Left ventricle myocardium inferior (tissue), 1 donor: ENCODE results near the gene GCSAM. TPM values are rescaled to one million over a fixed set of nuclear protein-coding genes. Genes with fewer than 3 reads are reported as not detected.
A peak's percentile ranks its signal among the peaks of the same experiment; 100 is the strongest.

Experiments
- DNase-seq: peaks from one replicate; pipeline ENCODE4 v3.0.0-alpha.2; 2020
- H3K27ac ChIP-seq: fragments of 200-600 bp; replicated peaks from 2 replicates; pipeline ENCODE4 v1.8.0; 2021
- H3K27me3 ChIP-seq: fragments of 200-600 bp; 2 replicates; pipeline ENCODE4 v1.8.0; 2021; ENCODE audit warnings: low read depth
- H3K36me3 ChIP-seq: fragments of 200-600 bp; 2 replicates; pipeline ENCODE4 v1.8.0; 2021
- H3K4me1 ChIP-seq: fragments of 200-600 bp; 2 replicates; pipeline ENCODE4 v1.8.0; 2021
- H3K4me3 ChIP-seq: fragments of 200-600 bp; 2 replicates; pipeline ENCODE4 v1.8.0; 2021; ENCODE audit warnings: mild to moderate bottlenecking, moderate library complexity
- H3K9me3 ChIP-seq: fragments of 200-600 bp; replicated peaks from 2 replicates; pipeline ENCODE4 v1.8.0; 2021
- intact Hi-C: fragments of 100-400 bp; cut with micrococcal nuclease; formaldehyde crosslinking; loops from one replicate; pipeline ENCODE4 v1.11.0; 2022
- total RNA-seq: library from RNA; stranded (reverse); fragmentation: NEBNext Ultra II Directional; extraction: Animal tissue kit (Norgen Biotek cat#: 25700); gene quantifications from one replicate; pipeline ENCODE4 v1.2.1, GENCODE V29; 2021
- TF ChIP-seq, protein P1 (sequence below): fragments of 200-600 bp; IDR thresholded peaks from 2 replicates; pipeline ENCODE4 v1.8.0; 2021; ENCODE audit warnings: antibody characterized with exemption, mild to moderate bottlenecking, borderline replicate concordance
- donor health status: DM: no; HTN: yes; CAD: no; lungs with severe emphysema.

GCSAM gene
- total RNA-seq, 1 donor from 2014 or later, result 0.25 TPM

DNA sequence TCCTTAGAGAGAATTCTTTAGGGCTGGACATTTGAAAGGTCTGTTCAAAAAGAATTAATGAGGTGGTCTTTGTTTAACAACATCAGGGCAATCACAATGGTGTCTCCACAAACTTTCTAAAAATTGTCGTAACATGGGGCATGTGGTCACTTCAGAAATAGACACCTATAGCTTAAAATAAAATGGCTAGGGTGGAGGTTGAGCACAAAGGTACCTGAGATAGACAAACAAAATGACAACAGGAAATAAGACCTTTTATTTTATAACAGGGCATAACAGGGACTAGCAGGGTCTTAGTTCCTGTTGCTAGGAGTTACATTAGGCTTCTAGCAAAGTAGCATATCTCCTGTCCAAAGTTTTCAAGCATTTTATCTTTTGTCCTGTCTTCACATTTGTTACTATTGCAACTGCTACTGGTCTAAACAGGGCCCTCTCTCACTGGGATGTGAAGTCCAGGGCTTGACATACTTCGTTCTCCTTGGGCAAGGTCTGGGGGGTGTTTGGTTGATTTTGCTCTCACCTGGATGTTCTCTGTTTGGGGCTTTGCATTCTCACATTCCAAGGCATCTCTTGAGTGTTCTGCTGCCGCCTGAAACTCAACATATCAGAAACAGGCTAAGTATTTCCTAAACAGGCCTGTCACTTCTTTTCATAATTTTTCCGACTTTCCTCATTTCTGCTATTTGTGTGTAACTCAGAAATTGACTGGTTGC lies 3.0 kb downstream of the GCSAM start:
- Histone ChIP-seq H3K9me3 (no peaks in the 10 kb centered on the region), H3K27me3 (no peaks in the 10 kb centered on the region), H3K36me3 (no peaks in the 10 kb centered on the region), H3K27ac (no peak overlapping the region), H3K4me3 (no peak overlapping the region), H3K4me1 (peaks cover 25% of the 10 kb centered on the region)
- TF ChIP-seq, protein P1, sequence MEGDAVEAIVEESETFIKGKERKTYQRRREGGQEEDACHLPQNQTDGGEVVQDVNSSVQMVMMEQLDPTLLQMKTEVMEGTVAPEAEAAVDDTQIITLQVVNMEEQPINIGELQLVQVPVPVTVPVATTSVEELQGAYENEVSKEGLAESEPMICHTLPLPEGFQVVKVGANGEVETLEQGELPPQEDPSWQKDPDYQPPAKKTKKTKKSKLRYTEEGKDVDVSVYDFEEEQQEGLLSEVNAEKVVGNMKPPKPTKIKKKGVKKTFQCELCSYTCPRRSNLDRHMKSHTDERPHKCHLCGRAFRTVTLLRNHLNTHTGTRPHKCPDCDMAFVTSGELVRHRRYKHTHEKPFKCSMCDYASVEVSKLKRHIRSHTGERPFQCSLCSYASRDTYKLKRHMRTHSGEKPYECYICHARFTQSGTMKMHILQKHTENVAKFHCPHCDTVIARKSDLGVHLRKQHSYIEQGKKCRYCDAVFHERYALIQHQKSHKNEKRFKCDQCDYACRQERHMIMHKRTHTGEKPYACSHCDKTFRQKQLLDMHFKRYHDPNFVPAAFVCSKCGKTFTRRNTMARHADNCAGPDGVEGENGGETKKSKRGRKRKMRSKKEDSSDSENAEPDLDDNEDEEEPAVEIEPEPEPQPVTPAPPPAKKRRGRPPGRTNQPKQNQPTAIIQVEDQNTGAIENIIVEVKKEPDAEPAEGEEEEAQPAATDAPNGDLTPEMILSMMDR, result no peak
- DNase-seq, result no peak
- intact Hi-C loops, result no loop called here

DNA sequence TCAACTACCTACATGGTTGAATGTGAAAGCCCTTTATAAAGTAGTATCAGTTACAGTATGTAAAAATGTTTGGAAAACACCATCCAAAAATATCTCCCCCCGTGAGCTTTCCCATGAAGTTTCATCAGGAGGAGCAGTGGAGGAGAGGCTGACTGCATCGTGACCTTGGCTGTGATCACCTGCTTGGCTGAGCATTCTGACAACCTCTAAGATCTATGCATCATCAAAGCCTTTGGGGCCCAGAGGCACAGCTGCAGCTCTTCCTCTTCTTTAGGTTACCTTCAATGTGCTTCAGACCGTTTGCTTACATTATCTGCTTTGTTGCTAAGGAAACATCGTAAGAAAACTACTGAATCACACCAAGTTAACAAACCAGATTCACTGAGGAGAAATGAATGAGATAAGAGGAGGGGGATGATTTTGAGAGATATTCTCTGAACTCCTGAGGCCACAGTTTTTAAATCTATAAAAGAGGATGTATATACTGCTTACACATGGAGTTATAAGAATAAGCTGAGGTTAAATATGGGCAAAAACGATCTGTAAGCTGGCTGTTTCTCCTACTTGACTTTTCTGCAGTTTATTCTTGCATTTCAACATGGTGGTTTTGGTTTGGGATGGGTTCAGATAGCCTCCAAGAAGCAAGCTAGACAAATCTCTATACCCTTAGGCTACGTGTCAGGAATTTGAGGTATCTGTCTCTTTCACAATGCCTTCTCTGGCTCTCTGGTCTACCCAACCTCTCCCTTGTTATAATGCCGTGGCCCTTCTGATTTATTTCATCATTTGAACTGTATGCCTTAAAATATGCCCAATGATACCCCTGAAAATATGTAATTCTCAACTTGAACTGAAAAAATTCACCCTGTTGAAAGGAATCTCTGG lies 4.0 kb downstream of the GCSAM start:
- no peak for DNase-seq
- TF ChIP-seq, protein P1, result no peak
- H3K36me3 ChIP-seq, result no peaks in the 10 kb centered on the region
- H3K27me3 ChIP-seq, result no peaks in the 10 kb centered on the region
- no peaks in the 10 kb centered on the region for H3K9me3 ChIP-seq
- no peak overlapping the region for H3K4me3 ChIP-seq
- no peak overlapping the region for H3K27ac ChIP-seq
- intact Hi-C loops, result no loop called here
- H3K4me1 ChIP-seq, result peaks cover 22% of the 10 kb centered on the region

DNA sequence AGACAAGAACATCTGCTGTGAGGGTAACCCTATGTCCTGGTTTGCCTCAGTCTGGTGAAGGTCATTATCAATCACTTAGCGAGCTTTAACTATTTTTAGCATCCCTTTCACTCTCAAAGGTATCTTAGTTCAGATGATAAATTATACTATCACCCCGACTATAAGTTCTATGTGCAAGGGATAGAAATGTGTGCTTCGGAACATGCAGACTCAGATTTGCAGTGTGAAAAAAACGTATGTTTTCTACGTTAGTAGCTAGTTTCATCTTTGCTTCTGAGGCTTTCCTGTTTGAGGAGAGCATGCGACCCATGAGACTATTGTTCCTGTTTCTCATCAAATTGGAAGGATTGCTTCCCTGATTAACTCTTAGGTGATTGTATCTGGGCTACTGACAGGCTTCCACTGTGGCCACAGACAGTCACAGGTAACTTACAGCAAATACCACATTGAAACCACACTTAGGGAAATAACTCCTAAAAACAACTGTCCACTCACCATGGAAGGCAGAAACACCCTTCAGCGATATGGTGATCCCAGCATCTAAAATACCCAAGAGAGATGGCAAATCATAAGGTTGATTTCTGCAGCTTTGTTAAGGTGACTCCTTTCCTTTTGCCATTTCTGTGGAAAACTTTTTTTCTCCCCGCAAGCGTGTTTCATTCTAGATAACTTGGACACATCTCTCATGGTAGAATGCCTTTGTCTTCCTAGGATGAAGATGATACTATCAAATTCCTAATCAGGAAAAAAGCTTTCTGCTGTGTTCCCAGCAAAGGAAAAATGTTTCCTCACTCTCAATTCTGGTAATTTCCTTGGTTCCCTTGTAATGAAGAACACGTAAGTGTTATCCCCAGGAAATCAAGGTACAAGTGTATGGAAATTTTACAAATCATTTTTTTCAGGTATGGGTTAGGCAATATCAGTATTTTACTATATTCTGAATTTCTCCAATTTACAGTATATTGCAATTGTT lies 5.2 kb downstream of the GCSAM start:
- no peak overlapping the region for H3K27ac ChIP-seq
- intact Hi-C loops, result no loop called here
- peaks cover 22% of the 10 kb centered on the region for H3K4me1 ChIP-seq
- H3K27me3 ChIP-seq, result no peaks in the 10 kb centered on the region
- TF ChIP-seq, protein P1, result no peak
- no peaks in the 10 kb centered on the region for H3K9me3 ChIP-seq
- no peak for DNase-seq
- H3K36me3 ChIP-seq, result no peaks in the 10 kb centered on the region
- peak overlapping the region; percentile 10 for H3K4me3 ChIP-seq

DNA sequence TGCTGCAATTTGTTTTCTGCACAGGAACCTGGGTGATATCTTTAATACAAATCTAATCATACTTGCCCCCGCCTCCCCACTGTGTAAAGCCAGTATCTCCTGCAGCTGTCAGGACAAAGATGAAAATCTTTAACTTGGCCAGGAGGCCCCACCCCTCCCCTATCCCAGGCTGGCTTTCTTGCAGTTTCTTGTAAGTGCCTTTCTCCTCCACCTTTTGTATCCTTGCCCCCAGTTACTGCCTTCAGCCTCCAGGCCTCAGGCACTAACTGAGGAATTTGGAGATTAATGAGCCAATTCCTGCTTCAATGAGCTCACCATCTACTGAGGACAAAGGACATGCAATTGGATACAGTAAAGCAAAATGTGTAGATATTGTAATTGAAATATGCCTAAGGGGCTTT lies 6.5 kb downstream of the GCSAM start:
- intact Hi-C loops, result no loop called here
- Histone ChIP-seq H3K4me3 (no peak overlapping the region), H3K27ac (no peak overlapping the region), H3K9me3 (no peaks in the 10 kb centered on the region), H3K36me3 (no peaks in the 10 kb centered on the region), H3K27me3 (no peaks in the 10 kb centered on the region), H3K4me1 (peaks cover 22% of the 10 kb centered on the region)
- no peak for DNase-seq
- TF ChIP-seq, protein P1, result no peak
